Right lobe of liver (tissue), 6 donors: Measurements from ENCODE around the gene KIF4B. TPM values are rescaled to one million over a fixed set of nuclear protein-coding genes. Genes with fewer than 3 reads are reported as not detected.
A peak's percentile ranks its signal among the peaks of the same experiment; 100 is the strongest.

Experiments
- ATAC-seq, 4 donors: fragments of 200-7000 bp; cut with Tn5 transposase; one replicate each; pipeline ENCODE4 v1.9.1; 2020; ENCODE audit warnings: mild to moderate bottlenecking in 4 of 4, moderate library complexity in 4 of 4
- DNase-seq, 3 donors: peaks; one replicate each; pipeline ENCODE4 v3.0.0-alpha.2; 2020
- H3K27ac ChIP-seq, 3 donors: fragments of 200-600 bp; one replicate each; pipeline ENCODE4 v1.8.0; 2022
- H3K27me3 ChIP-seq, 2 donors: fragments of 200-600 bp; one replicate each; pipeline ENCODE4 v1.8.0; 2022
- H3K36me3 ChIP-seq, 4 donors: fragments of 200-600 bp; sonication (generic) in 1 of 4; one replicate each; pipeline versions ENCODE4 v1.5.1 to v1.8.0; 2017 to 2022; ENCODE audit warnings: control low read depth in 1 of 4
- H3K4me1 ChIP-seq, 4 donors: fragments of 200-600 bp; sonication (generic) in 1 of 4; one replicate each; pipeline versions ENCODE4 v1.5.1 to v1.8.0; 2017 to 2022; ENCODE audit warnings: control low read depth in 1 of 4
- H3K4me3 ChIP-seq, 3 donors: fragments of 200-600 bp; one replicate each; pipeline ENCODE4 v1.8.0; 2022
- H3K9me3 ChIP-seq, 4 donors: fragments of 200-600 bp; sonication (generic) in 1 of 4; one replicate each; pipeline versions ENCODE4 v1.5.1 to v1.8.0; 2017 to 2022; ENCODE audit warnings: control low read depth in 1 of 4
- POLR2A ChIP-seq: fragments of 450-650 bp; IDR thresholded peaks from one replicate; pipeline ENCODE4 v1.6.1; 2017; ENCODE audit warnings: antibody characterized with exemption, mild to moderate bottlenecking
- WGBS: methylation state at CpG from one replicate; pipeline ENCODE4 v1.1.6; 2018; ENCODE audit warnings: low coverage, low lambda C conversion rate; ENCODE audit not compliant: insufficient coverage; ENCODE audit errors: missing lambda C conversion rate; 5-methylcytosine and 5-hydroxymethylcytosine counted together
- intact Hi-C, 2 donors: fragments of 100-400 bp; cut with DNase I; formaldehyde crosslinking; loops; one replicate each; pipeline versions ENCODE4 v1.11.2 to v1.14.1; 2022
- total RNA-seq, 6 experiments: library from RNA; depleted of rRNA in 2 of 6; stranded (reverse); fragments of >200 nt in 2 of 6; fragmentation: NEBNext Ultra II Directional in 3 of 6; extraction: Animal tissue kit (Norgen Biotek cat#: 25700) in 3 of 6; gene quantifications; one replicate each; pipeline versions ENCODE4 v1.1.0 to v1.2.4, GENCODE V29; 2016 to 2023
- TF ChIP-seq, protein P1 (sequence below), 4 donors: fragments of 200-600 bp in 3 of 4; fragments of 450-650 bp in 1 of 4; IDR thresholded peaks; one replicate each; pipeline versions ENCODE4 v1.5.1 to v1.8.0; 2016 to 2022; ENCODE audit warnings: antibody characterized with exemption in 4 of 4, mild to moderate bottlenecking in 2 of 4
- donor health status: DM: no; HTN: yes; CAD: no.
- donor health status: DM: no; HTN: no; CAD: no.
- donor health status: DM: no; HTN: no; CAD: no.
- donor health status: DM: no; HTN: yes; CAD: no.
- donor health status: DM: no; HTN: yes; CAD: no.

Gene KIF4B
- total RNA-seq, 6 experiments from 2014 or later, result not detected

DNA sequence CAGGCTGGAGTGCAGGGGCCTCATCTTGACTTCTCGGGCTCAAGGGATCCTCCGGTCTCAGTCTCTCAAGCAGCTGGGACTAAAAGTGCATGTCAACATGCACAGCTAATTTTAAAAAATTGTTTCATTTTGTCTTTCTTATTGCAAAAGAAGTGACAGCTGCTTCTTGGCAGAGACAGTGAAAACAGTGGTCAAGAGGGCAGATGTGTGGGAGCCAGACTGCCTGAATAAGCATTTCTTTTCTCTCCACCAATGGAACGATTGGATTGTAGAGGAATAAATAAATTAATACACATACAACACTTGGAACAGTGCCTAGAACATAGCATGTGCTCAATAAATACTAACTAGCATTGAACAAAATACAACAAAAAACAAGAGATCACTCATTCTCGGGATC lies 27.4 kb upstream of the KIF4B start:
- Histone ChIP-seq H3K4me3 (no peak overlapping the region), H3K27ac (no peak overlapping the region), H3K4me1 (no peaks in the 10 kb centered on the region), H3K9me3 (no peaks in the 10 kb centered on the region), H3K27me3 (no peaks in the 10 kb centered on the region), H3K36me3 (no peaks in the 10 kb centered on the region)
- TF ChIP-seq, protein P1, sequence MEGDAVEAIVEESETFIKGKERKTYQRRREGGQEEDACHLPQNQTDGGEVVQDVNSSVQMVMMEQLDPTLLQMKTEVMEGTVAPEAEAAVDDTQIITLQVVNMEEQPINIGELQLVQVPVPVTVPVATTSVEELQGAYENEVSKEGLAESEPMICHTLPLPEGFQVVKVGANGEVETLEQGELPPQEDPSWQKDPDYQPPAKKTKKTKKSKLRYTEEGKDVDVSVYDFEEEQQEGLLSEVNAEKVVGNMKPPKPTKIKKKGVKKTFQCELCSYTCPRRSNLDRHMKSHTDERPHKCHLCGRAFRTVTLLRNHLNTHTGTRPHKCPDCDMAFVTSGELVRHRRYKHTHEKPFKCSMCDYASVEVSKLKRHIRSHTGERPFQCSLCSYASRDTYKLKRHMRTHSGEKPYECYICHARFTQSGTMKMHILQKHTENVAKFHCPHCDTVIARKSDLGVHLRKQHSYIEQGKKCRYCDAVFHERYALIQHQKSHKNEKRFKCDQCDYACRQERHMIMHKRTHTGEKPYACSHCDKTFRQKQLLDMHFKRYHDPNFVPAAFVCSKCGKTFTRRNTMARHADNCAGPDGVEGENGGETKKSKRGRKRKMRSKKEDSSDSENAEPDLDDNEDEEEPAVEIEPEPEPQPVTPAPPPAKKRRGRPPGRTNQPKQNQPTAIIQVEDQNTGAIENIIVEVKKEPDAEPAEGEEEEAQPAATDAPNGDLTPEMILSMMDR (IDR thresholded peaks at IDR 0.05), result no peak
- TF ChIP-seq POLR2A, result no peak
- intact Hi-C loops, result no loop called here
- no peak for ATAC-seq
- no peak for DNase-seq
- 50% methylated on average over 4 of the region's 4 CpGs for WGBS

- ATAC-seq, result peak in 1 of 4 donors; percentile 38
- Histone ChIP-seq H3K27me3 (no peaks in the 10 kb centered on the region), H3K36me3 (no peaks in the 10 kb centered on the region), H3K4me1 (no peaks in the 10 kb centered on the region), H3K9me3 (no peaks in the 10 kb centered on the region), H3K27ac (no peak overlapping the region), H3K4me3 (no peak overlapping the region)
- no peak for TF ChIP-seq POLR2A
- TF ChIP-seq, protein P1 (IDR thresholded peaks at IDR 0.05), result no peak
- no peak for DNase-seq
- intact Hi-C loops, result no loop called here
- WGBS, result 44% methylated on average over 2 of the region's 2 CpGs
Measured at GRCh38 chr5:154989626-154990025, 23.9 kb upstream of the KIF4B start.

DNA sequence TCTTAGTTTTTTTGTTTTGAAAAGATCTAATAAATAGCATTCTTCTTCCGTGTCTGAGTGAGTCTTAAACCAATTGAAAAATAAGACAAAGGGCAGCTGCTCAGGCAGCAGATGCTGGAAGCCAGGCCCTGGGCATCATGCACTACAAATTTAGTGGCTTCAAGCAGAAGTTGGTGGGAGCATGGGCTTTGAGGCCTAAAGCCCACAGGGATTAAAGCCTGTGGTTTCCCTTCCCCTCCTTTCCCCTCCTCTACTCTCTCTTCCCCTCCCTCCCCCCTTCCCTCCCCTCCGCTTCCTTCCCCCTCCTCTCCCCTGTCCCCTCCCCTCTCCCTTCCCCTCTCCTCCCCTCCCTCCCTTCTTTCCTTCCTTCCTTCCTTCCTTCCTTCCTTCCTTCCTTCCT lies 20.1 kb upstream of the KIF4B start:
- Histone ChIP-seq H3K9me3 (no peaks in the 10 kb centered on the region), H3K27ac (no peak overlapping the region), H3K4me3 (no peak overlapping the region), H3K36me3 (no peaks in the 10 kb centered on the region), H3K27me3 (no peaks in the 10 kb centered on the region), H3K4me1 (no peaks in the 10 kb centered on the region)
- no peak for DNase-seq
- 65% methylated on average over 2 of the region's 2 CpGs for WGBS
- intact Hi-C loops, result no loop called here
- ATAC-seq, result no peak
- TF ChIP-seq, protein P1 (IDR thresholded peaks at IDR 0.05), result no peak
- TF ChIP-seq POLR2A, result no peak

DNA sequence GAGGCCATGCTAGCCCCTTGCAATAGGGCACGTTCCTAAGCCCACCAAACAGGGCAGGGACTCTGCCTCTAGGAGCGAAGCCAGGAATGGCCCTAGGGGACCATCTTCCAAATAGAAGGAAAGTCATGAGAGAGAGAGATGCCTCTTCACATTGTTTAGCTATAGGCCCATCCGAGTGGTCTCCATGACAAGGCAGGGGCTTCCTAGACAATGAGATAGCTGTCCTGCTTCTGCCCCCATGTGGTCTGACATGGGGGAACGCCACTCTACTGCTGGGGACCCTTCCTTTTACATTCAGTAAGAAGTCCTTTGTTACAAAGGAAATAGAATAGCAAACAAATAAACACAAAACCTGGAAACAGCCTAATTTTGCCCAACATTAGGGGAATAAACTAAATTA lies 17.9 kb upstream of the KIF4B start:
- ATAC-seq, result no peak
- no peak for DNase-seq
- Histone ChIP-seq H3K4me1 (no peaks in the 10 kb centered on the region), H3K9me3 (no peaks in the 10 kb centered on the region), H3K27ac (no peak overlapping the region), H3K27me3 (no peaks in the 10 kb centered on the region), H3K36me3 (no peaks in the 10 kb centered on the region), H3K4me3 (no peak overlapping the region)
- WGBS, result 44% methylated on average over 2 of the region's 4 CpGs
- TF ChIP-seq, protein P1 (IDR thresholded peaks at IDR 0.05), result no peak
- no peak for TF ChIP-seq POLR2A
- intact Hi-C loops, result no loop called here

DNA sequence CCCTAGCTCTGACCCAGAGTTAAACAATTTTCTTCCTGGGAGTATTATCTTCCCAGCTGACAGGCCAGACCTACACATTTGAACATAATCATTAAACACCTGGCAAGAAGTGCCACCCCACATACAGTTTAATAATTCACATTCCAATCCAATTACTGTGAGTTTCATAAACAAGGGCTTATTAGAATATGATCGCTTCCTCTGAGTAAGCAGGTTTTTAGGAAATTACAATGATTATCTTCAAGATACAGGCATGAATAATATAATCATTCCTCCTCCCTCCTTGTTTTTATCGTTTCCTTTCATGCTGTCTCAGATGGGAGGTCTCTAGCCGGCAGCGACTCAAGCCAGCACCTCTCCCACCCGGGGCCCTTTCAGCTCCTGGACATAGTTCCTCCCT lies 15.8 kb upstream of the KIF4B start:
- DNase-seq (no peak), ATAC-seq (no peak)
- Histone ChIP-seq H3K4me1 (no peaks in the 10 kb centered on the region), H3K36me3 (no peaks in the 10 kb centered on the region), H3K27ac (no peak overlapping the region), H3K9me3 (no peaks in the 10 kb centered on the region), H3K4me3 (no peak overlapping the region), H3K27me3 (no peaks in the 10 kb centered on the region)
- WGBS, result 50% methylated on average over 5 of the region's 5 CpGs
- TF ChIP-seq, protein P1 (IDR thresholded peaks at IDR 0.05), result no peak
- no peak for TF ChIP-seq POLR2A
- intact Hi-C loops, result no loop called here
